BJ (cell line): ENCODE data around the gene HAUS8. TPM values are rescaled to one million over a fixed set of nuclear protein-coding genes. Genes with fewer than 3 reads are reported as not detected.

Experiments
- CTCF ChIA-PET: fragments of 350-600 bp; formaldehyde crosslinking; extraction: SDS; loops from one replicate; lab custom pipeline; 2021; ENCODE audit warnings: antibody characterized with exemption, inconsistent platforms; lab: Yijun Ruan, JAX
- POLR2A ChIA-PET: fragments of 300-600 bp; sonication (Branson Sonifier 250); formaldehyde crosslinking; extraction: SDS; loops from one replicate; lab custom pipeline; 2021; ENCODE audit warnings: antibody characterized with exemption; lab: Charles Lee
- DNase-seq: peaks from one replicate; pipeline ENCODE4 v3.0.0-alpha.2; 2011; ENCODE audit warnings: low read depth
- H3K27me3 ChIP-seq: 2 replicates; pipeline ENCODE4 v1.6.0; 2011; ENCODE audit warnings: low read length; ENCODE audit not compliant: control insufficient read depth, insufficient read depth
- H3K36me3 ChIP-seq: 2 replicates; pipeline ENCODE4 v1.5.1; 2011; ENCODE audit warnings: low read length; ENCODE audit not compliant: control insufficient read depth, insufficient read depth
- H3K4me3 ChIP-seq: 2 replicates; pipeline ENCODE4 v1.5.1; 2011; ENCODE audit warnings: low read depth, mild to moderate bottlenecking, control low read depth, low read length
- polyA plus RNA-seq: library from polyadenylated mRNA; depleted of rRNA; stranded (reverse); fragments of >200 nt; gene quantifications from 2 replicates; pipeline ENCODE4 v1.2.3, GENCODE V29; 2011
- TF ChIP-seq, protein P1 (sequence below): IDR thresholded peaks from 2 replicates; pipeline ENCODE4 v1.5.1; 2011; ENCODE audit warnings: low read depth, mild to moderate bottlenecking, control low read depth, inconsistent platforms, low read length, moderate library complexity; ENCODE audit not compliant: insufficient read depth

HAUS8 gene
- polyA plus RNA-seq, 1 experiment = 14.0 TPM

GRCh38 chr19:17069193-17069592 lies 6.1 kb downstream of the HAUS8 start:
- Histone ChIP-seq H3K27me3 (no peaks in the 10 kb centered on the region), H3K36me3 (no peaks in the 10 kb centered on the region), H3K4me3 (no peak overlapping the region)
- TF ChIP-seq, protein P1, sequence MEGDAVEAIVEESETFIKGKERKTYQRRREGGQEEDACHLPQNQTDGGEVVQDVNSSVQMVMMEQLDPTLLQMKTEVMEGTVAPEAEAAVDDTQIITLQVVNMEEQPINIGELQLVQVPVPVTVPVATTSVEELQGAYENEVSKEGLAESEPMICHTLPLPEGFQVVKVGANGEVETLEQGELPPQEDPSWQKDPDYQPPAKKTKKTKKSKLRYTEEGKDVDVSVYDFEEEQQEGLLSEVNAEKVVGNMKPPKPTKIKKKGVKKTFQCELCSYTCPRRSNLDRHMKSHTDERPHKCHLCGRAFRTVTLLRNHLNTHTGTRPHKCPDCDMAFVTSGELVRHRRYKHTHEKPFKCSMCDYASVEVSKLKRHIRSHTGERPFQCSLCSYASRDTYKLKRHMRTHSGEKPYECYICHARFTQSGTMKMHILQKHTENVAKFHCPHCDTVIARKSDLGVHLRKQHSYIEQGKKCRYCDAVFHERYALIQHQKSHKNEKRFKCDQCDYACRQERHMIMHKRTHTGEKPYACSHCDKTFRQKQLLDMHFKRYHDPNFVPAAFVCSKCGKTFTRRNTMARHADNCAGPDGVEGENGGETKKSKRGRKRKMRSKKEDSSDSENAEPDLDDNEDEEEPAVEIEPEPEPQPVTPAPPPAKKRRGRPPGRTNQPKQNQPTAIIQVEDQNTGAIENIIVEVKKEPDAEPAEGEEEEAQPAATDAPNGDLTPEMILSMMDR = no peak
- ChIA-PET CTCF (interaction anchor here (0.6 to 2.8 kb wide), 5 partner anchors 12 to 213 kb away, joined by 3 to 25 read pairs (median 3); partner anchors contain the start of gene ANKLE1), POLR2A (no interaction called here)
- DNase-seq = no peak

GRCh38 chr19:17063428-17063827 lies 11.8 kb downstream of the HAUS8 start:
- DNase-seq = no peak
- H3K27me3 ChIP-seq = no peaks in the 10 kb centered on the region
- CTCF ChIA-PET = interaction anchor here (1.0 kb wide), 1 partner anchor 219 kb away, joined by 3 read pairs; no protein-coding TSS in a partner anchor
- H3K4me3 ChIP-seq = no peak overlapping the region
- TF ChIP-seq, protein P1 = no peak
- POLR2A ChIA-PET = no interaction called here
- peaks cover 2% of the 10 kb centered on the region; the same call in 1 of the 2 replicates for H3K36me3 ChIP-seq

DNA sequence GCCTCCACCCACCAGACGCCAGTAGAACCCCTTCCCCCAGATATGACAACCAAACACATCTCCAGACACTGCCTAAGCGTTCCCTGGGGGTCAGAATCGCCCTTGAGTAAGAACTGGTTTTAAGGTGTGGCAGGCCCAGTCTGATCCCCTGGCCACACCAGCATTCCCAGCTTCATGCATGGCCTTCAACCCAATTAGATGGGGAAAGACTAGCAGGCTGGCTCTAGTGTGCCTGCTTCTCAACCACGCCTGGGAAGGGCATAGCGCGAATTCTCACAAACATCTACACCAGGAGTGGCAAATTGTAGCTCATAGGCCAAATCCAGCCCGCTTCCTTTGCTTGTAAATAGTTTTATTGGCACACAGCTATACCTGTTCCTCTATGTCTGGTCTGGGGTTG lies 13.6 kb downstream of the HAUS8 start:
- TF ChIP-seq, protein P1 = no peak
- CTCF ChIA-PET = interaction anchor here (0.9 to 1.5 kb wide), 2 partner anchors 9 to 92 kb away, joined by 3 to 5 read pairs; no protein-coding TSS in a partner anchor
- H3K27me3 ChIP-seq = no peaks in the 10 kb centered on the region
- no peak overlapping the region for H3K4me3 ChIP-seq
- POLR2A ChIA-PET = no interaction called here
- DNase-seq = no peak
- H3K36me3 ChIP-seq = peaks cover 8% of the 10 kb centered on the region

GRCh38 chr19:17061205-17061604 lies 14.0 kb downstream of the HAUS8 start:
- POLR2A ChIA-PET = no interaction called here
- CTCF ChIA-PET = interaction anchor here (0.9 to 1.5 kb wide), 2 partner anchors 9 to 93 kb away, joined by 3 to 5 read pairs; no protein-coding TSS in a partner anchor

DNA sequence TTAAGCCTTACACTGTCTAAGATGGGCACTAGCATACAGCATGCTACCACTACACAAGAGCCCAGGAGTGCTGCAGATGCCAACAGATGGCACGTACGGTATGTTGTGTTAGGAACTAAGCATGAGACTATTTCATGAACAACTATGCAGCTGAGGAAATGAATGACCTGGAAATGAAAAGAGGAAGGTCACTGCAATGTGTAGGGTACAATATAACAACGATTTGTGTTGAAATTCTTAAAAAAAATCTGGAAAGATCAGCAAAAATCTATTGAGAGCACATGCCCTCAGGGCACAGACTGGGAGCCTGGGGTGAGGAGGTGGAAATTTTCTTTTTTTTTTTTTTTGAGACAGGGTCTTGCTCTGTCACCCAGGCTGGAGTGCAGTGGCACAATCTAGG lies 14.4 kb downstream of the HAUS8 start:
- Histone ChIP-seq H3K27me3 (no peaks in the 10 kb centered on the region), H3K4me3 (no peak overlapping the region), H3K36me3 (peaks cover 8% of the 10 kb centered on the region)
- no peak for DNase-seq
- TF ChIP-seq, protein P1 = no peak
- ChIA-PET CTCF (interaction anchor here (1.5 kb wide), 1 partner anchor 8 kb away, joined by 5 read pairs; no protein-coding TSS in a partner anchor), POLR2A (no interaction called here)

More at GRCh38 chr19:17061205-17061604, 14.0 kb downstream of the HAUS8 start:
- H3K4me3 ChIP-seq = no peak overlapping the region
- no peak for DNase-seq
- peaks cover 8% of the 10 kb centered on the region for H3K36me3 ChIP-seq
- TF ChIP-seq, protein P1 = no peak
- no peaks in the 10 kb centered on the region for H3K27me3 ChIP-seq
